ENCODE measurements around the gene FAM219A.

Gene FAM219A

DNA sequence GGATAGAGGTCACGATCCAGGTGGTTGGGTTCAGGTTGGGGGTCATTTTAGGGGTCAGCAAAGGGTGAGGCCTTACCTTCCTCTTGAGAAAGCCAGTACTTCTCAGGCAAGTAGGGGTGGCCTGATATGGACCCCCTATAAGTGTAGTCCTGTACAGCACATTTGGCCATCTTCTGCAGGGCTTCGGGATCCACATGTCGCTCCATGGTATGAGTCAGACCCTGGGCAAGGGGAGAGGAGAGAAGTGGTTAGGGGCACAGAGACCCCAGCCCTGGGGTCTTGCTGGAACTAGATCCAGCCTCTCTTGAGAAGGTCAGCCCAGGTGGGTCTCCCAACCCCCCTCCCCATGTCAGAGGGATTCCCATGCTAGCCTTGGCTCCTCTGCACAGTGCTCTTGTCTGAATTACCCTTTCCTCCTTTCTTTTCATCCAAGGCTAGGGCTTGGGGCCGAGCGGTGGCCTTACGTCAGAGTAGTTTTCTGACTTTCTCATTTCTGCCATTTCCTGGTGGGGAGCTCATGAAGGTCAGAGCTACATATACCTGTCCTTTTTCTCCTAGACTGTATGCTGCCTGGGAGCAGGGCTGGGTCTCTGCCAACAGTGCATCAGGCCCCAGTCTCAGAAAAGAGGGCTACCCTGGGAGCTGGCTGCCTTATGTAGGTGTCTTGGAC is 72.7 kb downstream of the FAM219A start:
- ChIA-PET POLR2A (no interaction called here), CTCF (interaction anchor here (0.7 to 1.1 kb wide), 2 partner anchors 18 to 248 kb away, joined by 3 to 4 read pairs; no protein-coding TSS in a partner anchor)
- TF ChIP-seq SP1 (IDR thresholded peaks at IDR 0.05) (no peak), TARDBP (IDR thresholded peaks at IDR 0.05) (no peak)
- DNase-seq (ENCODE audit: extremely low spot score): no peak

DNA sequence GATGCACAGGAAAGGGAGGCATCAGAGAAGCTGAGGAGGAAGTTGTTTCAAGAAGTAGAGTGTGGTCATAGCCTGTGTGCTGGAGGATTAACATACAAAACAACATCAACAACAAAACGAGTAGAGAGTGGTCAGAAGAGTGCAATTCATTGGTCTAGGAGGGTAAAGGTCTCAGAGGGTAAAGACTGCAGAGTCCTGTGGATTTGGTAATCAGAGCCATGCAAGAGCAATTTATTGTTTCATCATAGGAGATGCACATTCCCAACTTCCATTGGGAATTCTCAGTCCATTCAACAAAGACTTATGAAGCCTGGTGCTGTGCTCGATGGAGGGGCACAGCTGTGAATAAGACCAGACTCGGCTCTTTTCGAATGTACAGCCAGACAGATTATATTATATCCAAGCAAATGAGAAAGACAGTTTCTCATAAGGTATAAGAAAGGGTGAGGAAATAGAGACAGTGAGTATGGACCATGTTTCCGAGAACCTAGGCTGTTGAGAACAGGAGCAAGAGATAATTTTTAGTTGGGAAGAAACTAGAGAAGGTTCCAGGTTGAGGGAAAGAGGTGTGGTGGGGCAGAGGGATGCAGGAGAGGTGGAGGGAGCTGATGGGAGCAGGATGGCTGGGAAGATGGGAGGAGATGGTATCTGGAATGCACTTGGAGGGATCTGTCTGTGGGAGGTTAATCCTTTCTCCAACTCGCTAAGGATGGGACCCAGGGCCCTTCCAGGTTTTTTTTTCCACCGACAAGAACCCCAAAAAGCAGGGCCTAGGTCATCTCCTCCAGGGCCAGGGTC is 73.8 kb downstream of the FAM219A start:
- TF ChIP-seq ARNT (IDR thresholded peaks at IDR 0.05): no peak
- TF ChIP-seq FOXA1 (IDR thresholded peaks at IDR 0.05): no peak
- no peak for TF ChIP-seq BHLHE40 (IDR thresholded peaks at IDR 0.05; ENCODE audit: borderline replicate concordance)
- no peak for TF ChIP-seq TARDBP (IDR thresholded peaks at IDR 0.05)
- ChIA-PET POLR2A (no interaction called here), CTCF (no interaction called here)
- DNase-seq (ENCODE audit: extremely low spot score): no peak

- no peak for DNase-seq (ENCODE audit: extremely low spot score)
- POLR2A ChIA-PET: no interaction called here
- no peak for TF ChIP-seq FOXA1 (IDR thresholded peaks at IDR 0.05)
- no peak for TF ChIP-seq SP1 (IDR thresholded peaks at IDR 0.05)
- TF ChIP-seq ELF4 (IDR thresholded peaks at IDR 0.05): no peak
- no peak for TF ChIP-seq L3MBTL2 (conservative IDR thresholded peaks at IDR 0.05)
- no peak for TF ChIP-seq CTBP1 (IDR thresholded peaks at IDR 0.05; ENCODE audit: borderline replicate concordance)
- TF ChIP-seq FOXK2 (IDR thresholded peaks at IDR 0.05): no peak
- no peak for TF ChIP-seq FOXM1 (IDR thresholded peaks at IDR 0.05; ENCODE audit: borderline replicate concordance)
- no peak for TF ChIP-seq LEF1 (IDR thresholded peaks at IDR 0.05; ENCODE audit: borderline replicate concordance)
- no peak for TF ChIP-seq TARDBP (IDR thresholded peaks at IDR 0.05)
- TF ChIP-seq HDGF (IDR thresholded peaks at IDR 0.05; ENCODE audit: borderline replicate concordance): no peak
- TF ChIP-seq ZNF384 (IDR thresholded peaks at IDR 0.05): no peak
- TF ChIP-seq NFRKB (IDR thresholded peaks at IDR 0.05): no peak
- no peak for TF ChIP-seq BHLHE40 (IDR thresholded peaks at IDR 0.05; ENCODE audit: borderline replicate concordance)
- no peak for TF ChIP-seq ARNT (IDR thresholded peaks at IDR 0.05)
- TF ChIP-seq PKNOX1 (IDR thresholded peaks at IDR 0.05): no peak
- CTCF ChIA-PET: no interaction called here
These were observed 74.5 kb downstream of the FAM219A start for GRCh38 chr9:34383904-34384303.

GRCh38 chr9:34382879-34383278 is 75.5 kb downstream of the FAM219A start:
- DNase-seq (ENCODE audit: extremely low spot score): no peak
- POLR2A ChIA-PET: no interaction called here
- TF ChIP-seq CTBP1 (IDR thresholded peaks at IDR 0.05; ENCODE audit: borderline replicate concordance) (no peak), ZNF384 (IDR thresholded peaks at IDR 0.05) (no peak), FOXK2 (IDR thresholded peaks at IDR 0.05) (no peak), ELF4 (IDR thresholded peaks at IDR 0.05) (no peak), BHLHE40 (IDR thresholded peaks at IDR 0.05; ENCODE audit: borderline replicate concordance) (no peak), ARNT (IDR thresholded peaks at IDR 0.05) (no peak), HDGF (IDR thresholded peaks at IDR 0.05; ENCODE audit: borderline replicate concordance) (no peak), L3MBTL2 (conservative IDR thresholded peaks at IDR 0.05) (no peak), FOXA1 (IDR thresholded peaks at IDR 0.05) (no peak), TARDBP (IDR thresholded peaks at IDR 0.05) (no peak)
- CTCF ChIA-PET: no interaction called here

GRCh38 chr9:34382054-34382453 is 76.3 kb downstream of the FAM219A start:
- ChIA-PET CTCF (no interaction called here), POLR2A (no interaction called here)
- no peak for TF ChIP-seq NFRKB (IDR thresholded peaks at IDR 0.05)
- no peak for TF ChIP-seq ZNF384 (IDR thresholded peaks at IDR 0.05)
- no peak for TF ChIP-seq SUZ12 (IDR thresholded peaks at IDR 0.05)
- TF ChIP-seq FOXK2 (IDR thresholded peaks at IDR 0.05): no peak
- TF ChIP-seq L3MBTL2 (conservative IDR thresholded peaks at IDR 0.05): no peak
- no peak for TF ChIP-seq BHLHE40 (IDR thresholded peaks at IDR 0.05; ENCODE audit: borderline replicate concordance)
- no peak for TF ChIP-seq ARNT (IDR thresholded peaks at IDR 0.05)
- TF ChIP-seq TARDBP (IDR thresholded peaks at IDR 0.05): no peak
- no peak for TF ChIP-seq LEF1 (IDR thresholded peaks at IDR 0.05; ENCODE audit: borderline replicate concordance)
- TF ChIP-seq FOXA1 (IDR thresholded peaks at IDR 0.05): no peak
- no peak for TF ChIP-seq ELF4 (IDR thresholded peaks at IDR 0.05)
- TF ChIP-seq PKNOX1 (IDR thresholded peaks at IDR 0.05): no peak
- TF ChIP-seq HDGF (IDR thresholded peaks at IDR 0.05; ENCODE audit: borderline replicate concordance): no peak
- no peak for TF ChIP-seq FOXM1 (IDR thresholded peaks at IDR 0.05; ENCODE audit: borderline replicate concordance)
- no peak for TF ChIP-seq SP1 (IDR thresholded peaks at IDR 0.05)
- no peak for TF ChIP-seq CTBP1 (IDR thresholded peaks at IDR 0.05; ENCODE audit: borderline replicate concordance)
- no peak for DNase-seq (ENCODE audit: extremely low spot score)

DNA sequence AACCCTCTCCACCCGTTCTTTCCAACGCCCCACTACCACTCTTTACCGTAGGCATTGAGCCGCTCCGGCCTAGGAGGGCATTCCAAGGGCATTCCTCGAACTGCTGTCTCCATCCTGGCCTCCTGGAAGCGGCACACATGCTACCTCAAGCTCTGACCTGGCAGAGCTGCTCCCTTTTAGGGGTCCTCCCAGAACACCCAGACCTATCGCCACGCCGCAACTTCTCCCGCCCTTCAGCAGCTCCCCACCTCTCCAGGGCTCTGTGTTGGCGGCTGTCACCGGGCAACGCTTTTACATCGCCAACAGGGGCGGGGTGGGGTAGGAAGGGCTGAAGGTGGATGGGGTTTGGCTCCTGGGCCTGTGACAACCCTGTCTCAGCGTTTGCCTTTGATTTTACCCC is 77.0 kb downstream of the FAM219A start:
- DNase-seq (ENCODE audit: extremely low spot score): no peak
- POLR2A ChIA-PET: no interaction called here
- CTCF ChIA-PET: no interaction called here
- TF ChIP-seq ZNF384 (IDR thresholded peaks at IDR 0.05) (no peak), FOXM1 (IDR thresholded peaks at IDR 0.05; ENCODE audit: borderline replicate concordance) (no peak), SP1 (IDR thresholded peaks at IDR 0.05) (no peak), HDGF (IDR thresholded peaks at IDR 0.05; ENCODE audit: borderline replicate concordance) (no peak), CTBP1 (IDR thresholded peaks at IDR 0.05; ENCODE audit: borderline replicate concordance) (no peak), ELF4 (IDR thresholded peaks at IDR 0.05) (no peak), ARNT (IDR thresholded peaks at IDR 0.05) (no peak), LEF1 (IDR thresholded peaks at IDR 0.05; ENCODE audit: borderline replicate concordance) (no peak), NFRKB (IDR thresholded peaks at IDR 0.05) (no peak), BHLHE40 (IDR thresholded peaks at IDR 0.05; ENCODE audit: borderline replicate concordance) (no peak), FOXA1 (IDR thresholded peaks at IDR 0.05) (no peak)
